K562 (cell line): ENCODE data around the gene PLEKHM2. TPM values are rescaled to one million over a fixed set of nuclear protein-coding genes. Genes with fewer than 3 reads are reported as not detected.

Experiments
- CEBPZ ChIP-seq: fragments of 150-350 bp; IDR thresholded peaks from 2 replicates; pipeline ENCODE4 v1.6.1; 2014; ENCODE audit warnings: low read depth, mild to moderate bottlenecking, low read length, borderline replicate concordance
- ETV1 ChIP-seq: fragments of 450-650 bp; conservative IDR thresholded peaks from 2 replicates; pipeline ENCODE4 v1.6.1; 2016; ENCODE audit warnings: missing genetic modification characterization, control low read depth, low read depth, missing compliant biosample characterization
- PBX2 ChIP-seq, 2 experiments: IDR thresholded peaks in 1 of 2; conservative IDR thresholded peaks in 1 of 2; 2 replicates each; pipeline ENCODE4 v1.6.1; 2016; ENCODE audit warnings: low read depth in 2 of 2, mild to moderate bottlenecking in 1 of 2, missing compliant biosample characterization in 1 of 2, missing genetic modification characterization in 1 of 2, moderate library complexity in 1 of 2
- PHF8 ChIP-seq: fragments of 200-600 bp; sonication (generic); IDR thresholded peaks from 2 replicates; pipeline ENCODE4 v1.6.1; 2012; ENCODE audit warnings: mixed run types, mild to moderate bottlenecking, inconsistent platforms, low read length, moderate library complexity, borderline replicate concordance
- PTRF ChIP-seq: fragments of 450-650 bp; IDR thresholded peaks from 2 replicates; pipeline ENCODE4 v1.6.1; 2016; ENCODE audit warnings: mild to moderate bottlenecking, missing genetic modification characterization, missing compliant biosample characterization
- RAD51 ChIP-seq: fragments of 450-650 bp; IDR thresholded peaks from 2 replicates; pipeline ENCODE4 v1.7.1; 2016; ENCODE audit warnings: low read depth, mild to moderate bottlenecking, borderline replicate concordance
- SOX6 ChIP-seq: fragments of 450-650 bp; IDR thresholded peaks from 2 replicates; pipeline ENCODE4 v1.6.1; 2014; ENCODE audit warnings: mild to moderate bottlenecking
- ZNF184 ChIP-seq: sonication (generic); formaldehyde crosslinking; IDR thresholded peaks from 2 replicates; pipeline ENCODE4 v1.5.0; 2020; ENCODE audit warnings: missing genetic modification reagents
- ZNF407 ChIP-seq: fragments of 450-650 bp; IDR thresholded peaks from 2 replicates; pipeline ENCODE4 v1.6.1; 2016; ENCODE audit warnings: low read depth
- ZNF740 ChIP-seq, 3 experiments: fragments of 200-800 bp in 1 of 3; sonication (Bioruptor generic) in 1 of 3; sonication (generic) in 1 of 3; formaldehyde crosslinking in 1 of 3; IDR thresholded peaks; 2 replicates each; pipeline versions ENCODE4 v1.6.1 to v1.8.0; 2016 to 2022; ENCODE audit warnings: mild to moderate bottlenecking in 2 of 3, missing compliant biosample characterization in 2 of 3, missing genetic modification characterization in 2 of 3, missing genetic modification reagents in 1 of 3
- polyA plus RNA-seq, 8 experiments: library from polyadenylated mRNA; depleted of rRNA in 4 of 8; stranded (reverse) in 5 of 8; unstranded in 3 of 8; fragments of >200 nt; fragmentation: Nextera tagmentation in 2 of 8; fragmentation: Illumina TruSeq in 1 of 8; extraction: Ambion mirVana in 2 of 8; extraction: Trizol in 1 of 8; gene quantifications; 2 replicates each; pipeline versions ENCODE4 v1.2.1 to v1.2.3, GENCODE V29; 2011 to 2014; ENCODE audit warnings: inconsistent platforms in 1 of 8, missing spikeins in 1 of 8
- total RNA-seq, 7 experiments: library from RNA; depleted of rRNA in 6 of 7; stranded (reverse); fragments of >200 nt in 6 of 7; fragmentation: Illumina TruSeq in 2 of 7; extraction: Trizol in 2 of 7; gene quantifications; 2 replicates each; pipeline versions ENCODE4 v1.2.1 to v1.2.3, GENCODE V29; 2011 to 2021; ENCODE audit warnings: low replicate concordance in 1 of 7

The PLEKHM2 gene
- total and polyA plus RNA-seq, 9 of the 15 experiments (the other 6 are each of a cell fraction or from before 2014, with no cell fraction given) = 0.27 to 63.7 (median 33.2) TPM

GRCh38 chr1:15765495-15766194 is 81.5 kb downstream of the PLEKHM2 start (continued):
- TF ChIP-seq CEBPZ (no peak), ZNF740 (CRISPR knock-in tag; IDR thresholded peaks at IDR 0.05) (no peak), ZNF740 (tag; IDR thresholded peaks at IDR 0.05) (no peak), ZNF407 (no peak), PHF8 (no peak), ZNF184 (CRISPR knock-in tag) (no peak), PTRF (no peak), PBX2 (CRISPR knock-in tag; IDR thresholded peaks at IDR 0.05; ENCODE audit: low read depth) (no peak), PBX2 (tag; conservative IDR thresholded peaks at IDR 0.05; ENCODE audit: low read depth) (no peak), SOX6 (no peak), RAD51 (no peak), ETV1 (tag) (peak; percentile 72)
